ENCODE measurements around the gene NTF3. TPM values are rescaled to one million over a fixed set of nuclear protein-coding genes. Genes with fewer than 3 reads are reported as not detected.

NTF3 gene
- total RNA-seq, result under 1 TPM; 0.63 to 0.67 TPM

GRCh38 chr12:5432011-5432400, at the start of gene NTF3:
NTF3 (plus strand) TSS chr12:5432108; CDS start chr12:5432325, 217 bp downstream.
- no peak for DNase-seq (ENCODE audit: low spot score)
- H3K9me3 ChIP-seq, result no peaks in the 10 kb centered on the region
- peaks cover 0 to 46% of the 10 kb centered on the region in 2 donors for H3K4me1 ChIP-seq
- H3K27me3 ChIP-seq, result peaks cover 5 to 14% of the 10 kb centered on the region in 2 donors
- no peak for TF ChIP-seq CTCF (IDR thresholded peaks at IDR 0.05)
- H3K36me3 ChIP-seq, result no peaks in the 10 kb centered on the region
- peak within 1 kb of the TSS; percentile 40 to 49 for H3K4me3 ChIP-seq
- H3K27ac ChIP-seq, result peak within 1 kb of the TSS; percentile 20 to 52

GRCh38 chr12:5384015-5384414, 47.9 kb upstream of the NTF3 start:
- H3K27ac ChIP-seq, result no peak overlapping the region
- no peaks in the 10 kb centered on the region for H3K4me1 ChIP-seq
- H3K36me3 ChIP-seq, result no peaks in the 10 kb centered on the region
- no peaks in the 10 kb centered on the region for H3K9me3 ChIP-seq
- no peak for TF ChIP-seq CTCF (IDR thresholded peaks at IDR 0.05)
- no peak for DNase-seq (ENCODE audit: low spot score)
- H3K27me3 ChIP-seq, result no peaks in the 10 kb centered on the region
- H3K4me3 ChIP-seq, result no peak overlapping the region

GRCh38 chr12:5388581-5389535, 43.0 kb upstream of the NTF3 start:
- TF ChIP-seq CTCF (IDR thresholded peaks at IDR 0.05), result no peak
- DNase-seq (ENCODE audit: low spot score), result no peak
- Histone ChIP-seq H3K36me3 (no peaks in the 10 kb centered on the region), H3K4me3 (no peak overlapping the region), H3K27ac (no peak overlapping the region), H3K9me3 (no peaks in the 10 kb centered on the region), H3K4me1 (no peaks in the 10 kb centered on the region), H3K27me3 (no peaks in the 10 kb centered on the region)

- H3K27me3 ChIP-seq, result no peaks in the 10 kb centered on the region
- DNase-seq (ENCODE audit: low spot score), result no peak
- no peak overlapping the region for H3K4me3 ChIP-seq
- no peak for TF ChIP-seq CTCF (IDR thresholded peaks at IDR 0.05)
- no peak overlapping the region for H3K27ac ChIP-seq
- H3K9me3 ChIP-seq, result no peaks in the 10 kb centered on the region
- H3K4me1 ChIP-seq, result no peaks in the 10 kb centered on the region
- H3K36me3 ChIP-seq, result no peaks in the 10 kb centered on the region
These were observed 41.6 kb upstream of the NTF3 start for GRCh38 chr12:5390174-5390799.

GRCh38 chr12:5391653-5392052, 40.3 kb upstream of the NTF3 start:
- H3K27ac ChIP-seq, result no peak overlapping the region
- no peak overlapping the region for H3K4me3 ChIP-seq
- TF ChIP-seq CTCF (IDR thresholded peaks at IDR 0.05), result no peak
- H3K36me3 ChIP-seq, result no peaks in the 10 kb centered on the region
- no peaks in the 10 kb centered on the region for H3K9me3 ChIP-seq
- no peaks in the 10 kb centered on the region for H3K27me3 ChIP-seq
- DNase-seq (ENCODE audit: low spot score), result no peak
- no peaks in the 10 kb centered on the region for H3K4me1 ChIP-seq
